ENCODE measurements around the gene MACROD2.

GRCh38 chr20:15201602-15202001 lies 1206.3 kb downstream of the MACROD2 start:
- TF ChIP-seq, protein P1, sequence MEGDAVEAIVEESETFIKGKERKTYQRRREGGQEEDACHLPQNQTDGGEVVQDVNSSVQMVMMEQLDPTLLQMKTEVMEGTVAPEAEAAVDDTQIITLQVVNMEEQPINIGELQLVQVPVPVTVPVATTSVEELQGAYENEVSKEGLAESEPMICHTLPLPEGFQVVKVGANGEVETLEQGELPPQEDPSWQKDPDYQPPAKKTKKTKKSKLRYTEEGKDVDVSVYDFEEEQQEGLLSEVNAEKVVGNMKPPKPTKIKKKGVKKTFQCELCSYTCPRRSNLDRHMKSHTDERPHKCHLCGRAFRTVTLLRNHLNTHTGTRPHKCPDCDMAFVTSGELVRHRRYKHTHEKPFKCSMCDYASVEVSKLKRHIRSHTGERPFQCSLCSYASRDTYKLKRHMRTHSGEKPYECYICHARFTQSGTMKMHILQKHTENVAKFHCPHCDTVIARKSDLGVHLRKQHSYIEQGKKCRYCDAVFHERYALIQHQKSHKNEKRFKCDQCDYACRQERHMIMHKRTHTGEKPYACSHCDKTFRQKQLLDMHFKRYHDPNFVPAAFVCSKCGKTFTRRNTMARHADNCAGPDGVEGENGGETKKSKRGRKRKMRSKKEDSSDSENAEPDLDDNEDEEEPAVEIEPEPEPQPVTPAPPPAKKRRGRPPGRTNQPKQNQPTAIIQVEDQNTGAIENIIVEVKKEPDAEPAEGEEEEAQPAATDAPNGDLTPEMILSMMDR (conservative IDR thresholded peaks at IDR 0.05; ENCODE audit: low read depth, low read length) = no peak
- TF ChIP-seq RFX5 (IDR thresholded peaks at IDR 0.05; ENCODE audit: low read depth, low read length) (no peak), CEBPB (IDR thresholded peaks at IDR 0.05; ENCODE audit: low read depth, low read length) (no peak), RCOR1 (IDR thresholded peaks at IDR 0.05; ENCODE audit: insufficient replicate concordance, low read length) (no peak), SMC3 (IDR thresholded peaks at IDR 0.05; ENCODE audit: low read depth, low read length) (no peak), POLR2A (IDR thresholded peaks at IDR 0.05; ENCODE audit: low read depth, low read length) (no peak), BHLHE40 (IDR thresholded peaks at IDR 0.05; ENCODE audit: low read depth, low read length) (no peak), RAD21 (IDR thresholded peaks at IDR 0.05; ENCODE audit: low read length) (no peak), MXI1 (IDR thresholded peaks at IDR 0.05; ENCODE audit: borderline replicate concordance, low read depth, low read length) (no peak), MAFK (IDR thresholded peaks at IDR 0.05; ENCODE audit: low read depth, low read length) (no peak), CHD1 (IDR thresholded peaks at IDR 0.05; ENCODE audit: low read depth, low read length) (no peak)
- TF ChIP-seq, protein P2, sequence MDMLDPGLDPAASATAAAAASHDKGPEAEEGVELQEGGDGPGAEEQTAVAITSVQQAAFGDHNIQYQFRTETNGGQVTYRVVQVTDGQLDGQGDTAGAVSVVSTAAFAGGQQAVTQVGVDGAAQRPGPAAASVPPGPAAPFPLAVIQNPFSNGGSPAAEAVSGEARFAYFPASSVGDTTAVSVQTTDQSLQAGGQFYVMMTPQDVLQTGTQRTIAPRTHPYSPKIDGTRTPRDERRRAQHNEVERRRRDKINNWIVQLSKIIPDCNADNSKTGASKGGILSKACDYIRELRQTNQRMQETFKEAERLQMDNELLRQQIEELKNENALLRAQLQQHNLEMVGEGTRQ (IDR thresholded peaks at IDR 0.05; ENCODE audit: low read depth, low read length) = no peak

Measured in IMR-90 (cell line).